Non-pigmented ciliary epithelial cell (primary cell): ENCODE measurements around the gene BOC.

Experiments used
- DNase-seq: peaks from one replicate; pipeline ENCODE4 v3.0.0-alpha.2; 2010; ENCODE audit warnings: low read depth

BOC gene

GRCh38 chr3:113193719-113194118 is 17.6 kb upstream of the BOC start:
- no peak for DNase-seq

DNA sequence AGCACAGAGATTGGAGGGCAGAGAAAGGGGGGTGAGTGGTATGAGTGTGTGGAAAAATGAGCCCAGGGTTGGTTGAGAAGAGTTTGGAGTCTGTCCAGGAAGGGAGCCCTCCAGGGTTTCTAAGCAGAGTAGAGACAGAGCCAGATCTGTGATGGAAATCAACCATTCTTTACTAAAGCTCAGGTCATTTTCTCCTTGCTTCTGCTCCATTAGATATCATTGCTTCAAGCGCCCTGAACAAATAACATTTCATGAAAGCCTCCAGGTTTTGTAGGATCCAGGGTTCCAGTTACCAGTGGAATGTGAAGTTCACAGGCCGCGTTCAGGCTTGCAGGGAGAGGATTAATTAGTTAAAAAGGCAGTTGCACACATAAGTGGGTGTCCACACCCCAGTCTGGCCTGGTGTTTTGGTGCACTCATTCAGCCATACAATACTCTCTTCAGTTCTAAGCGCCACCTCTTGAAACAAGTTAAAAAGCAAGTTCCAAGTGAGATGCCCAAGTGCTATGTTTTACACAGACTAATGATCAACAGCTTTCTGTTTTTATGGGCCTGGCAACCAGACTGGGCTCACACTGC is 16.4 kb upstream of the BOC start:
- DNase-seq = no peak

DNA sequence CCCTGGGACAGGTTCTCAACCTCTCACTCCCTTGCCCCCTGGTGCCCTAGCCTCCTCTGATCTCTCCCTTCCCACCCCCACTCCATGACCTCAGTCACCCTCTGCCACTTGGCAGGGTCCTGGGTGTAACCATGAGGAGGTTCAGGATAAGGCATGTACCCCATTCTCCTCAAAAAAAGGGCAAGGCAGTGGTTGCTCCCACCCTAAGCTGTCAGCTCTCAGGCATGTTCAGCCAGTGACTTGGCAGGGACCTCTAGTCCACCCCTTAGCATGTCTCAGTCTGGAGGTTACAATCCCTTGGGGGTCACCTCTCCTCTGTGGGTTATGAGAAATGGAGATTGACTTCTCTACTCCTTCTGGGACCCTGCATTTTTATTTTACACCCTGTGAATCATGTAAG is 11.0 kb upstream of the BOC start:
- no peak for DNase-seq

DNA sequence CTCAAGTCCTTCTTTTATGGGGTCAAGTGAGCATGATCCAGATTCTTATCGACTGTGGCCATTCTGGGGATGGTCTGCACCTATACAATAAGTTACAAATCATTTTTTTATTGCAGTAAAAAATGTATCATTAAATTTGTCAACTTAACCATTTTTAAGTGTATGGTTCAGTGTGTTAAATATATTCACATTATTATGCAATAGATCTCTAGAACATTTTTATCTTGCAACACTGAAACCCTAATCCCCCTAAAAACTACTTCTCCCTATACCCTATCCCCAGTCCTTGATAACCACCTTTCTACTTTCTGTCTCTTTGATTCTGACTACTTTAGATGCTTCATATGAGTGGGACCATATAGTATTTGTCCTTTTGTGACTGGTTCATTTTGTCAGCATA is 10.4 kb upstream of the BOC start:
- DNase-seq = no peak

- no peak for DNase-seq
Measured at GRCh38 chr3:113204371-113204770, 7.0 kb upstream of the BOC start.

- DNase-seq = no peak
Measured at GRCh38 chr3:113205481-113205880, 5.9 kb upstream of the BOC start.

DNA sequence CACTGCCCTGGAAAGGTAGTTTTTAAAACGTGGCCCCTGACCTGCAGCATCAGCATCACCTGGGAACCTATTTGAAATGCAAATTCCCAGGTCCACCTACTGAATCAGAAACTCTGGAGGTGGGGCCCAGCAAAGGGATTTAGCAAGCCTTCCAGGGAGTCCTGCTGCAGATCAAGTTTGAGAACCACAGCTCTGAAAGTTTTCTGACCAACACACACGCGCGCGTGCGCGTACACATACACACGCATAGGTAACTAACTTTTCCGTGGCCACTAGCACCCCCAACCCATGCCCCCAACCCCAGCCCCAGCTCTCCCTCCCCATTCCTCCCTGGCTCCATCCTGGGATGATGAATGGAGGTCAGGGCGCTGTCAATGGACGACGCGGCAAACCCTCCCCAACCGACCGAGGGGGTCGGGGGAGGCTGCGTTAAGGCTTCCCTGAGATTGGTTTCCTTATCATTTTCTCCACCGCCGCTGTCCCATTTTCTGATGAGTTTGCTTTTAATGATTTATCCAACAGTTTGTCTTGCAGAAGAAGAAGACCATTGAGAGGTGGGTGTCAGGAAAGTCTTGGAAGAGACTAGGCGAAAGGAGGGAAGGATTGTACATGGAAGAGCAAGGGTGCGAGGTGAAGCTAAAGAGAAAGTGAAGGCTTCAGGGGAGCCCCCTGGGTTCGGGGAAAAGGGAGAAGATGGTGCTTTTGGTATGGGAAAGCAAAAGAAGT is 590 bp upstream of the BOC start:
- DNase-seq = no peak

DNA sequence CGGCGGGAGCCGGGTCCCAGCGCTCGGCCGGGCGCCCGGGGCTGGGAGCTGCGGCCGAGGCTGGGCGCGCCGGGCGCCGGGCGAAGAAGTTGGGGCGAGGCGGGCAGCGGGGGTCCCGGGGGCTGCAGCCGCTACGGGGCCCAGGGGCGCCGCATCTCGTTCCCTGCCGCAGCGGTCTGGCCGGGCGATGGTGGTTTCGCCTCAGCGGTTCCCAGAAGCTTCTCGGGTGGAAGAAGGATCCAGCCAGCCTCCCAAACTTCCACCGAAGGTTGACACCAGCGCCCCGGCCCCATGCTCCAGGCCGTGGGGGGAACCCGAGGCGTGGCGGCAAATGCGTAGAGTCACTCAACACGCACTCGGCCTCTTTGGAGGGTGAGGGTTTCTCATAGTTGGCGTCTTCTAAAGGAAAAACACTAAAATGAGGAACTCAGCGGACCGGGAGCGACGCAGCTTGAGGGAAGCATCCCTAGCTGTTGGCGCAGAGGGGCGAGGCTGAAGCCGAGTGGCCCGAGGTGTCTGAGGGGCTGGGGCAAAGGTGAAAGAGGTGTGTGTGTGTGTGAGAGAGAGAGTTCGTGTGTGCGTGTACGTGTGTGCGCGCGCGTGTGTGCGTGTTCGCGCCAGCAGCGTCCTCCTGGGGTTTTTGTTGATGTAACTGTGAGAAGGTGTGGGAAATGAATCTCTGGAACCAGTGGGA is 940 bp downstream of the BOC start:
- no peak for DNase-seq

- no peak for DNase-seq
Measured at GRCh38 chr3:113212844-113213375, 1.6 kb downstream of the BOC start.

DNA sequence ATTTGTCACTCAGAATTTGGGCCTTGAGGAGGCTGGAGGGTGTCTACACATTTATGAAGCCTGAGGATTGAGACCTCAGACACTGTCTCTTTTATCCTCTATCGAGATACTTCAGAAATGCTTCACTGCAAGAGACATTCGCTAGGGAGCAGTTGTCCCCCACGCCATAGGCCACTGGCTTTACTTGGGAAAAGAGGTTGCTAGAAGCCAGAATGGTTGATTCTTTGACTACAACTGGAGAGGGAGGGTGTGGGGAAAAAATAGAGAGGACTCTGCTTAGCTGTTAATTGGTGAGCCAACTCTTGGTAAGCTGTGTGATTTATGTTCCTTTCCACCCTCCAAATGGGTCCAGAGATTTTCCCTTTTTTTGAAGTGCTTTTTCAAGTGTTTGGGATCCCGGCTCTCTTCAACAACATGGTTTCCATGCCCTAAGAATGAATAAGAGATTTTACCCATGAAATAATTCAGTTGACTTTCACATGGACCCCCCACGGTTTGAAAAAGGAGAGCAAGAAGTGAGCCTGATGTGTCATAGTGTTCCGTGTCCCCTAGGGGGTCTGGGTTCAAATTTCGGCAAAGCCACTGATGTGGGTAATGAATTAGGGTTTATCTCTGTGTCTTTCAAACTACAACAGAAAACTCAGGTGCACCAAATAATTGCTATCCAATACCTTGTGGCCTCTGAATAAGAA is 2.7 kb downstream of the BOC start:
- DNase-seq = no peak

DNA sequence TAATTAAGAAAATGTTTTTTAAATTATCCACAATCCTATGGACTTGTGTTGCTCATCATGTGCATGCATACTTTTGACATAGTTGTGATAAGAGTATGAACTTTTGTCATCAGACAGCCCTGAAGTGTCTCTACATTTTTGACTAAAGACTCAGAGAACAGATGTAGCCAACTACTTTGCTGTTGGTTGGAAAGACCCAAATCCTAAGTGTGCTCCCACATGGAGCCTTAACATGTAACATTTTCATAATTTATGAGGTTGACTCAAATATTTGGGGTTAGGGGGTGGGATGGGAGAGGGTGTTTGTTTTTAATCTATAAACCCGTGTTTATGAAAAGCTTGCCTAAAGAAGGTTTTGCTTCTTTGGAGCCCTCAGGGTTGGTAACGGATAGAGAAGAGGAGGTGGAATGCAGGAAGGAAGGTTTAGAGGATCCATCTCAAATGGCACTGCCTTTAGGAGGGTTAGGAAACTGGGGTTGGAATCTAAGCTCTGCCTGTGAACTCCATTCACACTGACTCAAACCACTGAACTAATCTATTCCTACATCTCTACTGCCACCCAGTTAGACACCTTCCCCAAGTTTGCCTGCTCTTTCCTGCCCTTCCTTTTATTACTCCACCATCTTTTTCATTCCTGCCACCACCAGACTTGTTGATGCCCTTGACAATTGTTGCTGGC is 3.7 kb downstream of the BOC start:
- no peak for DNase-seq

DNA sequence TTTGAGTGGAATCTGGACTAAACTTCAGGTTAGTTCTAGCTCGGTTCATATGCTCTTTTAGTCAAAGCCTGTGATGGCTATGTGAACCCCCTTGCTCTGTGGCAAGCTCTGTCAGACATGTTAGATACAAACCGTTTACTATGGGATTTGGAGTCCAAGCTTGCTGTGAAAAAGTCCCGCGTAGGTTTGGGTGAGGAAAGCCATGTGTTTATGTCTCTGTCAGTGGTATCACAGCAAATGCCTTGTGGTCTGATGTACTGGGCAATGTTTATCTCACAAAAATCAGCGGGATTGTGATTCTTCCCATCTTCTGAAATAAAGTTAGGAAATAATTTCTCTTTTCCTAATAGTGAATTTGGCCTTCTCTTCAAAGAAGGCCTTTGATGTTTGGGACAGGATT is 5.0 kb downstream of the BOC start:
- no peak for DNase-seq

- no peak for DNase-seq
Measured at GRCh38 chr3:113218011-113218680, 6.8 kb downstream of the BOC start.

DNA sequence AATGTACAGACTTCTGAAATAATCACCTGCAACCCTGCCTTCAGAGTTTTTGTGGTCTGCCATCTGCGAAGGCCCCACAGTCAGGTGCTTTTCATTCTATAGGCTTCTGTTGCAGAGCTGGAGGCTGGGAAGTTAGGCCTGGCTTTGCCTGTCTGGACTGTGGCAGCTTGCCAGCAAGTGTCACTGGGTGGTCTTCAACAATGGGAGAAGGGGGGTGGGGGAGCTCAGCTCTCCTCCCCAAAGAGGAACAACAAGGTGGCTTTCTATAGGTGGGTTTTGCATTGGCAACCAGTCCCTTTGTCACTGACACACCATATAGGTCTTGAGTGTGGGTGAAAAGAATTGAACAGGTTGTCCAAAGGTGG is 7.3 kb downstream of the BOC start:
- no peak for DNase-seq

DNA sequence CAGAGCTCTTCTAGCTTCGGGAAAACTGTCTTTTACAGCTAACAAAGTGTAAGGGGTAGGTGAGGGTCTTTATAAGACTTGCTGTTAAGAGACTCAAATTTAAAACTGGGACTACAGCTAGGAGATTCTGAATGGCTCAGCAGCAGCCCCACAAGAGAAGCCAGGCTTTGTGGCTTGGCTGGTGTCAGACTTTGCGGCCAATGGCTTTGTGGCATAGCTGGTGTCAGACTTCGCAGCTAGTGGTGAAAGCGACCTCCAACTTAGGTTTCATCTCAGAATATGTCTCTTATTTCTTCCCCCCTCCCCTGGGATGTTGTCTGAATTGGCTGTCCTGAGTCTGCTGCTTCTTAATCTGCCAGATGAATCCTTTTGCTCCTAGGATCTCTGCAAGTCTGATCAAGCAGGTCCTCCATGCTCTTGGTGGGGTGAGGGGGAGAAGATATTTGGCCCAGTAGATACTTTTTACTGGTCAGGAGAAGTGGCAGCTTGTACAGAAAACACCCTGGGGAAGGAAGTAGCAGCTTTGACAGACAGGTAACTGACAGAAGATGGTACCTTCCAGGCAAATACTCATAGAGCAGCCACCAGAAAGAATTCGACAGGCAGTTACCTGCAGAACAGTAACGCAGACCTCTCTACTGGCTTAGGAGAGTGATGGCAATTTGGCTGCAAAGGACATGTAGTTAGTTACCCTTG is 8.4 kb downstream of the BOC start:
- no peak for DNase-seq

GRCh38 chr3:113220721-113221120 is 9.4 kb downstream of the BOC start:
- DNase-seq = no peak

DNA sequence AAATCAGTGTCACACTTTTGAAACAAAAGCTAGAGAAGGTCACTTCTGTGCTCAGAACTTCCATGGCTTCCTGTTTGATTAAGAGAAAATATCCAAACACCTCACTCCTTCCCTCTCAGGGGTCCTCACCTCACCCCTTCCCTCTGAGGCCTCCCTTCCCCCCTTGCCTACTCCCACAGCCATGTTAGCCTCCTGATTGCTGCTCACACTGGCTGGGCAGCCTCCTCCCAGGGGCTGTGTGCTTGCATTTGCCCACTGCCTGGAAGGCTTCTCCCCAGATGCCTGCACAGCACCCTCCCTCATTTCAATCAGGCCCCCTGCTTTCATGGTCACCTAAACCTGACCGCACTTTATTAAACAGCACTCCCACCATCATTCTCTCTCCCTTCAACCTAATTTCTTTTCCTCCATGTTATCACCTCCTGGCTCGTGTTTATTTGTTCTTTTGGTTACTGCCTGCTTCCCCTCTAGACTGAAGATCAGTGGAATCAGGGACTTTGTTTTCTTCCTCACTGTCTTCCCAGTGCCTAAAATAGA is 10.4 kb downstream of the BOC start:
- DNase-seq = no peak

DNA sequence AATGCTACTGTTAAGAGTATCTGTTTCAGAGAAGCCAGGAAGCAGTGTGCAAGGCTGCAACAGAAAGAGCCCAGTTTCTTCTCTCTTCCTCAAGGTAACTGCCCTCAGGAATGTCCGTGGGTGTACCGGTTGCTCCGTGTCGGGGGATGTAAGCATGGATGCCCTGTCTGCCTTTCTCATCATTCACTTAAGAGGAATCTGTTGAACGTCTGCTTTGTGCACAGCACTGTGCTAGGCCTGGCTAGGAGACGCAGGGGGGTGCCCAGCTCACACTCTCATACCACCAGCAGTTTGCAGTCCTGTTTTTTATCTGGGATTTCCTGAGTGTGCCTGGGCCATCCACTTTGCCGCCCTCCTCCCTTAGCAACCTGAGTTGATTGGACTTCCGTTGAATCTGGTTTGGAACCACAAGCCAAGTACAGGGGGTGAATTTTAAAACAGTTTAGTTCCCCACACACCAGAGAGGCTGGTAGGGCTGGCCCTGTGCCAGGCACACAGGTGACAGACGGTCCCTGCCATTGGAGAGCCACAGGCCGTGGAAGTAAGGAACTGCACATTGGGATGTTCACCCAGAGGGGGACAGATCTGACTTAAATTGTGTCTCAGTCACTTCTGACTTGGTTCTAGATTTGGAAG is 11.2 kb downstream of the BOC start:
- no peak for DNase-seq

GRCh38 chr3:113223475-113224281 is 12.3 kb downstream of the BOC start:
- DNase-seq = no peak
